Endothelial cell of umbilical vein (primary cell): ENCODE measurements around the gene MEA1.

ENCODE experiments used
- CTCF ChIP-seq, 2 donors: IDR thresholded peaks; 1 replicate in 1 of 2; 2 replicates in 1 of 2; pipeline ENCODE4 v1.5.1; 2011; ENCODE audit warnings: low read length in 2 of 2, mild to moderate bottlenecking in 2 of 2, moderate library complexity in 2 of 2, control low read depth in 1 of 2, inconsistent platforms in 1 of 2, low read depth in 1 of 2; ENCODE audit not compliant: insufficient read depth in 1 of 2; ENCODE audit errors: extremely low read depth in 1 of 2
- MAX ChIP-seq: IDR thresholded peaks from 2 replicates; pipeline ENCODE4 v1.6.1; 2011; ENCODE audit not compliant: insufficient read depth, insufficient read length
- MYC ChIP-seq: IDR thresholded peaks from one replicate; pipeline ENCODE4 v1.6.1; 2011; ENCODE audit warnings: mild to moderate bottlenecking, low read depth, low read length

GRCh38 chr6:43054206-43054943, 40.6 kb upstream of the MEA1 start:
- TF ChIP-seq CTCF (IDR thresholded peaks at IDR 0.05; ENCODE audit: extremely low read depth in 1 of 2, insufficient read depth in 1 of 2, low read depth in 1 of 2, low read length in 2 of 2) = no peak
- no peak for TF ChIP-seq MAX
- TF ChIP-seq MYC = no peak
